Activated T-helper 1 cell treated with anti-CD3 and anti-CD28 coated beads, Interleukin-12 subunit alpha, Interleukin-12 subunit beta, Interleukin-2, Interleukin-4 antibody, amounts not matched to agents 30 ng/mL and 10 ng/mL and 1 ng/mL, durations not matched to agents 14 hours and 24 hours and 36 hours (primary cell): ENCODE results near the gene CDC6. TPM values are rescaled to one million over a fixed set of nuclear protein-coding genes. Genes with fewer than 3 reads are reported as not detected.

Source experiments
- DNase-seq: peaks from one replicate; pipeline ENCODE4 v3.0.0; 2021; ENCODE audit warnings: low spot score
- H3K27ac Mint-ChIP-seq: one replicate; pipeline ENCODE4 v1.8.0; 2021; ENCODE audit warnings: mild to moderate bottlenecking, mixed read lengths
- H3K27me3 Mint-ChIP-seq: one replicate; pipeline ENCODE4 v1.8.0; 2022; ENCODE audit warnings: mild to moderate bottlenecking, moderate library complexity, mixed read lengths; ENCODE audit not compliant: insufficient read depth
- H3K36me3 Mint-ChIP-seq: one replicate; pipeline ENCODE4 v1.8.0; 2021; ENCODE audit warnings: low read depth, mixed read lengths
- H3K4me1 Mint-ChIP-seq: one replicate; pipeline ENCODE4 v1.8.0; 2021; ENCODE audit warnings: low read depth, mixed read lengths
- H3K4me3 Mint-ChIP-seq: one replicate; pipeline ENCODE4 v1.8.0; 2021; ENCODE audit warnings: mild to moderate bottlenecking, moderate library complexity, mixed read lengths
- H3K9me3 Mint-ChIP-seq: one replicate; pipeline ENCODE4 v1.8.0; 2021; ENCODE audit warnings: mixed read lengths
- intact Hi-C: fragments of 100-400 bp; cut with micrococcal nuclease; formaldehyde crosslinking; loops from one replicate; pipeline ENCODE4 v1.15.1; 2024
- total RNA-seq: library from RNA; stranded (reverse); gene quantifications from 2 replicates; pipeline ENCODE4 v1.2.3, GENCODE V29; 2022

Gene CDC6
- total RNA-seq, 1 donor from 2014 or later, result 135 TPM

DNA sequence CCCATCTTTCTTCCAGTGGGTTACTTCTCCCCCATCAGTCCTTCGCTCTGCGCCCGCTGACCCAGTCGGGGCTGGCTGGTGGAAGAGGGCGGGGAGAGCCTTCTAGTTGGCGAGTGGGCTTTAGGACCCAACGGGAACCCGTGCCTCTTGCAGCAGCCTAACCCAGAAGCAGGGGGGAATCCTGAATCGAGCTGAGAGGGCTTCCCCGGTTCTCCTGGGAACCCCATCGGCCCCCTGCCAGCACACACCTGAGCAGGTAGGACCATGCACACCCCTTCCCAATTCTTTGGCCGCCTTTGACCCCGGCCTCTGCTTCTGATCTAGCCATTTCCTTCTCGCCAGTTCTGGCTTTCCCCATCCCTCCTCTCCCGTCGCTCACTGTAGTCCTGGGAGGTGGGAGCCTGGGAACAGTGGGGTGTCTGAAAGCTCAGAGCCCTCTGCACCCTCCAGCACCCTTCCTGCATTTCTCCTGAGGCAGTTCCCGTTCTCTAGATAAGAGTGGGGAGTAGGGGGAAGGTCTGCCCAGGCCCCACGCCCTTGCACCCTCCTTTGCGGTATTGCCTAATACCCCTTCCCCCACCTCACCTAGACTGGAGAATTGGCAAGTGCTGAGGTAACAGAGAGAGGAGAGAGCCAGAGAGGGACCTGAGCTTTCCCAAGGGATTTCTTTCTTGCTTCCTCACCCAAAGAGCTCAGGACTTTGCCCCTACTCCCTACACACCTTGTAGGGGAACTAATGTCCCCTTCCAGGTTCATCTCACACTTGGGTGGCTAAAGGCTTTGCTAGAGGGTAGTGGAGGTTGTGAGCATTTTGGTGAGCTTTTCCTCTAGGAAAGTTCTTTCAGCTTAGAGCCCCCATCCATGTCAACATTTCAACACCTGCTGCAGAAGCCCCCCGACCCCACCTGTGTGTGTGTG lies 21.6 kb downstream of the CDC6 start, which contains the start of gene RARA:
TSS of gene RARA (plus strand) at position 150 of the 918 bp plus-strand sequence. CDS start 22,039 bp downstream, outside the sequence.
- no peak within 1 kb of the TSS for H3K27ac Mint-ChIP-seq
- intact Hi-C loops, result no loop called here
- no peaks in the 10 kb centered on the region for H3K9me3 Mint-ChIP-seq
- DNase-seq, result no peak
- H3K36me3 Mint-ChIP-seq, result peaks cover under 1% of the 10 kb centered on the region
- H3K4me1 Mint-ChIP-seq, result peaks cover 12% of the 10 kb centered on the region
- no peak within 1 kb of the TSS for H3K4me3 Mint-ChIP-seq
- no peaks in the 10 kb centered on the region for H3K27me3 Mint-ChIP-seq

DNA sequence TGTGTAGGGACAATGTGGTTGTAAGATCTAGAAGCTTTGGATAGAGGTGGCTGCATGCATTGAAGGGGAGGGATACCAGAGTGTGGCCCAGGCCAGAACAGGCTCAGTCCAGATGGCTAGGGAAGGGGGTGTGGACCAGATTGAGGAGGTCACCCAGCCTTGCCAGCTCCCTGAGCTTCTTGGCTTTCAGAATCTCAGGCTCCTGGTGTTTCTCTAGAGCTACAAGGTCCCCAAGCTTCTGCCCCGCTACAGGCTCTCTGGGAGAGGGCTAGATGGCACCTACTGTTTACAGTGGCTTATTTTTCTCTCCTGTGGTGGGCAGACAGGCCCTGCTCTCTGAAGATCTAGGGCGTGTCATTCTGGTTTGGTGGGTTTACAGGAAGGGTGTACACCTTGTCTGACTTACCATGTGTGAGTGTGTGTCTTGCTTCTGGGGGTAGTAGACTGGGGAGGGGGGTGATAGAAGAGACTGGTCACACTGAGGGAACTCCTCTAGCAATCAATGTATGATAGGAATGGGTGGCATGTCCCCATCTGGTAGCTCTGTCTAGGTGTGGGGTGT lies 22.4 kb downstream of the CDC6 start:
- Mint-ChIP-seq H3K27me3 (no peaks in the 10 kb centered on the region), H3K4me1 (peaks cover 18% of the 10 kb centered on the region), H3K36me3 (no peaks in the 10 kb centered on the region), H3K27ac (no peak overlapping the region), H3K4me3 (no peak overlapping the region), H3K9me3 (no peaks in the 10 kb centered on the region)
- no peak for DNase-seq
- intact Hi-C loops, result no loop called here

DNA sequence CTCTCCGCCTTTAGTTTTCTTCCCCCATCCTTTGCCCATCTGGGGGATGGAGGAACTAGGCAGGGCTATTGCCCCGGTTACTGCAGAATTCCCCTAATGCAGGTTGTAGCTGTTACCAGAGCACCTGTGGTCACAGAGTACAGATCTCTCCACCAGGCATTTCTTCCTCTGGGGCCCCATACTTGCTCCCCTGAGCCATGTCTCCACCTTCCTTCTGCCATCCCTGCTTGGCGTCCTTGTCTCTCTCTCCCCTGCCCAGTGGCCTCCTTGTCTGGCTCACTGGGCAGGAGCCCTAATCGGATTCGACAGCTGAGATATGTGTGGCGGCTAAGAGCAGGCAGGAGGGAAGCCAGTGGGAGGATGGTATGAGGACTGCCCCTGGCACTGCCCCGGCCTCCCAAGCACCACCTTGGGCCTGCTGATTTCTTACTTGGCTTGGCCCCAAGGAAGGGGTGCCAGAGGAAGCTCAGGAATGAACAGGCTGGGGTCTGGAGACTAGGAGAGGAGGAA lies 23.3 kb downstream of the CDC6 start:
- intact Hi-C loops, result no loop called here
- Mint-ChIP-seq H3K4me1 (peaks cover 26% of the 10 kb centered on the region), H3K27ac (no peak overlapping the region), H3K4me3 (no peak overlapping the region), H3K36me3 (no peaks in the 10 kb centered on the region), H3K27me3 (no peaks in the 10 kb centered on the region), H3K9me3 (no peaks in the 10 kb centered on the region)
- no peak for DNase-seq

DNA sequence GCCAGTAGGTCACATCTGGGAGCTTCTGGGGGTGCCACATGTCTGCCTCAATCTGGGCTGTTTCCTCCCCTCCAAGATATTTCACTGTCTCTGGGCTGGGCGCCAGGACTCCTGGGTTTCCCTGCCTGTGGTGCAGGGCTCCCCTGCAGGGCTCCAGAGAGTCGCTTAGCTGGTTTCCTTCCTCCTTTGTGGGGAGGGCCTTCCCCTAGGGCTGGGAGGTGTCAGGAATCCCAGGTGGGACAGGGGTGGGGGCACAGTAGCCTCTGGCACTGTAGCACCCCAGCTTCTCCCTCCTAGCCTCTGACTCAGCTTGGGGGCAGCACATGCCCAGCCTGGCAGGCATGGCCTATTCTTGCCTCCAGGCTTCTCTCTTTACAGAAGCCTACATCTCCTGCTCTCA lies 23.9 kb downstream of the CDC6 start:
- H3K27ac Mint-ChIP-seq, result no peak overlapping the region
- H3K36me3 Mint-ChIP-seq, result no peaks in the 10 kb centered on the region
- intact Hi-C loops, result no loop called here
- H3K4me3 Mint-ChIP-seq, result no peak overlapping the region
- H3K27me3 Mint-ChIP-seq, result no peaks in the 10 kb centered on the region
- no peaks in the 10 kb centered on the region for H3K9me3 Mint-ChIP-seq
- H3K4me1 Mint-ChIP-seq, result peaks cover 32% of the 10 kb centered on the region
- no peak for DNase-seq

DNA sequence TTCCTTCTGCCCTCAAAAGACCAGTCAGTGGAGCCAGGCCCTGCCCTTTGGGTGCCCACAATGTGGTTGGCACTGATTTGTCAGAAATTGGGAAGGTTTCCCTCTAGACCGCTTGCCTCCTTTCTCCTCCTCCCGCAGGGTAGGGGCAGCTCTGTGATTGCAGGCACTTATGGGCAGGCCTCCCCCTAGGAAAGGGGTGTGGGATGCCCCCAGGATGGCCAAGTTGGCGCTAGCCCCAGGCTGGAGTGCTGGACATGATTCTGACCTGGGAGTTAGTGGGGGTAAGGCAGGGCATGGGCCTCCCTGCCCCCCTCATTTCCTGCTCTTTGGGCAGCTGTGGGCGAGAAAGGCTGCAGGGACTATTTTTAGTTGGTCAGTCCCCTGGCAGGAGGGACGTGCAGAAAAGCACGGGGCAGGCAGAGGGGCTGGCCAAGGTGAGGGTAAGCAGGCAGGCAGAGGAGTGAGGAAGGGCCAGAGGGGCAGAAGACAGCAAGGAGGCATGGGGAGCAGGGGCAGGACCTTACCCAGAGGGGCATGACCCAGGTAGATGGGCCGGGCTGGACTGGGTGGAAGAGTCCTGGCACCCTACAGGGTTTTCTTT lies 24.6 kb downstream of the CDC6 start:
- Mint-ChIP-seq H3K27ac (no peak overlapping the region), H3K27me3 (peaks cover under 1% of the 10 kb centered on the region), H3K9me3 (no peaks in the 10 kb centered on the region), H3K4me3 (no peak overlapping the region), H3K4me1 (peaks cover 35% of the 10 kb centered on the region), H3K36me3 (no peaks in the 10 kb centered on the region)
- intact Hi-C loops, result no loop called here
- DNase-seq, result no peak

DNA sequence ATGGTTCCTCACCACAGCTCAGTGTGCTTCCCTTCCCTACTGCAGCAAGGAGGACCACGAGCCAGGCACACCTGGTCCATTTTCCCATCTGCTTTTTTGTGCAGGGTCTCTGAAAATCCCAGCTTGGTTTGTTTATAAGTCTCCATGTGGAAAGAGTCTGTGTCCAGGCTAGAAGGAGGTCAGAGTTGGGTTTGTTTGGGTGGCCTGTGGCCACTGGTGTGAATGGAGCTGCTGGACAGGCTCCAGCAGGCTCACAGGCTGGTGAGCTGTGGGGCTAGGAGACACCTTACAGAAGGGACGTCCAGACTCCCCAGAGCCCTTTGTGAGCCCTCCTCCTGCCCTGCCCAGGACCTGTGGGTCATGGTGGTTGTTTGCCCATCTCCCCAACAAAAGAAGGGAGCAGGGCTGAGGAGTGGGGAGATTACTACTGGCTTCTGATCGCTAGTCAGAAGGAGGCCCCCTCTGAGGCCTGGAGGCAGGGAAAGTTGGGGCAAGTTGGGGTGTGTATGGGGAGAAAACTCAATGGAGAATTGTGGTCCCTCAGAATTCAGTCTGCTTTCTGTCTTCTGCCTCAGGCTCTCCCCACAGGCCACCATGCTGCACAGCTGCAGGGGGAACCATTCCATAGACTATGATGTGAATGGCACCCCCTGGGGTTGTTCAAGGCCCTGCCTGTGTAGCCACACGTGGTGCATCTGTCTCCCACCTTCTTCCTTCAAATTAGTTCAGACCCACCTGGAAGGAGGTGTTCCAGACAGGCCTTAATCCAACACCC lies 25.4 kb downstream of the CDC6 start:
- Mint-ChIP-seq H3K4me3 (no peak overlapping the region), H3K27ac (no peak overlapping the region), H3K36me3 (no peaks in the 10 kb centered on the region), H3K27me3 (peaks cover 3% of the 10 kb centered on the region), H3K4me1 (peaks cover 43% of the 10 kb centered on the region), H3K9me3 (no peaks in the 10 kb centered on the region)
- intact Hi-C loops, result no loop called here
- DNase-seq, result no peak

DNA sequence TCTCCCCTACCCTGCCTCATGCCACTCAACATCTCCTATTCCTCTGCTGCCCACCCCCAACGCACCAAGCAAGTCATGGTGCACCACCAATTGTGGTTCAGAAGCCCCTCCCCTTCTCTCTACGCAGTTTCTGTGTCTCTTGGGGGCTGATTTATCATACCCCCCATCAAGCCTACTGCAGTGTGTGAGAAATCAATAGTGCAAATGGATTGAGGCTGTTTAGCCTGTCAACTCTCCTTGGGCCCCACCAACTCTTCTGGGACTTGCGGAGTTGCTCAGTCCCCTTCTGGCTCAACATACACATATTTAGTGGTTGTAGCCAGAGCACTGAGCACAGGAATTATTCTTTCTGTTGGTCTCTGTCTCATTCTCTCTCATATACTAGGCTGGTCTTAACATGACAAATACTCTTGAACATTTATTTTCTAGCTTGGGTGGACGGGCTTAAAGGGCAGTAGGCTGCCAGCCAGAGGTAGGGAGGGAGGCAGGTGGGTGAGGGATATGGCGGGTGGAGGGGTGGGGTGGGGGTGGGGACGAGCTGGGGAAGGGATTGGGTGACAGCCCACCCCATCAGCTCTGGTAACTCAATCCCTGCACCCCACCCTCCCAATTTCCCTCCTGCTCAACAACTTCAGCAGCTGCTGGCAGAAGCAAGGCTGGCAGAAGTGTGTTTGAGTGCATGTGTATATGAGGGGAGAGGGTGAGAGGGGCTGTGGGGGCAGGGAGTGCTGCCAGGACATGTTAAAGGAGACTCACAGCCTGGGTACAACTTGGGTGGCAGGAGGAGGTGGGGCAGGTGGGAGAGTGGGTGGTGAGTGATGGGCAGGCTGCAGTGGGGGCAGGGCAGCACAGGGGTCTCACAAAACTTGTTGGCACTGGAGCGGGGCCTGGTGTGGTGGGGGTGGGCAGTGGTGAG lies 26.2 kb downstream of the CDC6 start:
- intact Hi-C loops, result no loop called here
- Mint-ChIP-seq H3K4me3 (no peak overlapping the region), H3K36me3 (no peaks in the 10 kb centered on the region), H3K27me3 (peaks cover 3% of the 10 kb centered on the region), H3K27ac (peak overlapping the region; percentile 4), H3K4me1 (peaks cover 49% of the 10 kb centered on the region), H3K9me3 (no peaks in the 10 kb centered on the region)
- no peak for DNase-seq

DNA sequence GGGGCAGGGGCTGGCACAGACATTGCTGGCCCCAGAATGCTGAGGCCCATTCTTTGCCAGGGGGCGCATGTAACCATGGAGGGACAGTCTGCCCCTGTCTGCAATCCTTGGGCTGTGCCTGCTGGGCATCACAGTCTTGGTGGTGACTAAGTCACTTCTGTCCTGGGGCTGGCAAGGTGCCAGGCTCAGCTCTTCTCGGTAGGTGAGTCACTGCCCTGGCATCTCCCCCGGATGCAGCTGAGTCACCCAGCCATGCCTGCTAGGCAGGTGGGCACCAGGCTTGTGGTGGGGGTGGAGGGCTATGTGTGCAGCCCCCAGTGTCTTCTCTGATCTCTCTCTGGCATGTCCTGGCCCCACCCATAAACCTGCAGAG lies 26.9 kb downstream of the CDC6 start:
- Mint-ChIP-seq H3K9me3 (no peaks in the 10 kb centered on the region), H3K4me1 (peaks cover 56% of the 10 kb centered on the region), H3K27ac (peak overlapping the region; percentile 4), H3K4me3 (no peak overlapping the region), H3K27me3 (peaks cover 3% of the 10 kb centered on the region), H3K36me3 (no peaks in the 10 kb centered on the region)
- intact Hi-C loops, result no loop called here
- no peak for DNase-seq

DNA sequence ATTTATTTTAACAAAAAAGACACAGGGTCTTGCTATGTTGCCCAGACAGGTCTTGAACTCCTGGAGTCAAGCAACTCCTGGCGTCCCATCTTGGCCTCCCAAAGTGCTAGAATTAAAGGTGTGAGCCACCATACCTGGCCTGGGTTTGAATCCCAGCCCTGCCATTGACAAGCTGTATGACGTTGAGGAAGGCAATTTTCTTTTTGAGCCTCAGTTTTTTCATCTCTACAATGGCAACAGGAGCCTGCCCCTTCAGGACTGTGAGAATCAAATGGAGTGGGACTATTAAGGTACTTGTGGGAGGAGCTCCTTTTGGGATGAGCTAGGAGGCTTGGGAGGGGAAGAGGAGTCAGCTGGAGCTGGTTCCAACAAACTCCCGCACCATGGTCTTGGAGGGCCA lies 27.5 kb downstream of the CDC6 start:
- Mint-ChIP-seq H3K27me3 (peaks cover 3% of the 10 kb centered on the region), H3K27ac (no peak overlapping the region), H3K9me3 (no peaks in the 10 kb centered on the region), H3K36me3 (no peaks in the 10 kb centered on the region), H3K4me1 (peaks cover 62% of the 10 kb centered on the region), H3K4me3 (no peak overlapping the region)
- intact Hi-C loops, result loop anchor here (5.0 kb wide), 2 partner anchors 42 to 112 kb away; no protein-coding TSS in a partner anchor
- DNase-seq, result no peak

DNA sequence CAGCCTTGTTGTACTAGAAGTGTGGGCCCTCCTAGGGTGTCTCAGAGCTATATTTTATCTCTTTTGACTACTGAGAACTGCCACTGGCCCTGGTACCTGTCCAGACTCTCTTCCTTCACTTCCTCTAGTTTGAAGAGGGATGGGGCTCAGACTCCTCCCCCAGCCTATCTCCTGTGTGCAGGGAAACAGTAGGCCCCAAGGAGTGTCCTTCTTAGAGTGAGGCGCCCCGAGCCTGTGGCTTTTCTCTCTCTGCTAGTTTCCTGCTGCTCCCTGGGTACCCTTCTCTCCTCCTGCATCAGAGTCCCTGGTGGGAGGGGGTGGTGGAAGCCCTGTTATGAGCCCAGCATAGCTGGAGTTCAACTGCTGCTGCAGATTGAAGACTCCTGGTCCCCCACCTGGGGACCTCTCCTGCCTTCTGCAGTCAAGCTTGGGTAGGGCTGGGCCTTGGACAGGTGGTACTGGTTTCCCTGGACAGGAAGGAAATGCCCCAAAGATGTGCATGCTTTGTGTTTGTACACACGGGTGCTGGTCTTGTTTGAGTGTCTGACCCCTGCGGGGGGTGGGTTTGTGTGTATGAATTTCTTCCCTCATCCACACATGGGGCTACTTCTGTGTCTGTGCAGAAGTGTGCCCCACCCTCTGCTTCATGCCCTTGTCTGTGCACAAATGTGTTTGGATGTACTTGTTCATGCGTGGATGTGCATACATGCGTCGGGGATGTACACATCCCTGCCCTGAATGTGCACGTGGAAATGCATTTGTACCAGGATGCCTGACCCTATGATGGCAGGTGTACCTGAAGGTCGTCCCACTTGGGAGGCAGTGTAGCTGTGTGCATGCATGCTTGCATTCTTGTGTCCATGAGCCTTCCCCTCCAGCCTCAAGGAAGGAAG lies 28.2 kb downstream of the CDC6 start:
- Mint-ChIP-seq H3K4me1 (peaks cover 69% of the 10 kb centered on the region), H3K36me3 (no peaks in the 10 kb centered on the region), H3K4me3 (no peak overlapping the region), H3K27me3 (peaks cover 3% of the 10 kb centered on the region), H3K9me3 (no peaks in the 10 kb centered on the region), H3K27ac (peak overlapping the region; percentile 61)
- no peak for DNase-seq
- intact Hi-C loops, result loop anchor here (5.0 kb wide), 2 partner anchors 41 to 111 kb away; no protein-coding TSS in a partner anchor
